Measurements from ENCODE around the gene RNASET2.

GRCh38 chr6:166903500-166903899 is 52.9 kb downstream of the RNASET2 start:
- TF ChIP-seq CTCF (optimal IDR thresholded peaks at IDR 0.05 in 1 of 3, IDR thresholded peaks at IDR 0.05 in 1 of 3, conservative IDR thresholded peaks at IDR 0.05 in 1 of 3; ENCODE audit: extremely low read depth in 1 of 3, insufficient read depth in 2 of 3, low read length in 3 of 3), result no peak
- TF ChIP-seq EZH2 (IDR thresholded peaks at IDR 0.05; ENCODE audit: low read length), result no peak

Data from keratinocyte (primary cell).